ENCODE data around the gene SOCS7.

- TF ChIP-seq CTCF (IDR thresholded peaks at IDR 0.05) (no peak), POLR2A (IDR thresholded peaks at IDR 0.05) (no peak)
Measured at GRCh38 chr17:38341035-38341721, 10.5 kb upstream of the SOCS7 start.
